Measurements from ENCODE around the gene IMMP1L. TPM values are rescaled to one million over a fixed set of nuclear protein-coding genes. Genes with fewer than 3 reads are reported as not detected.
A peak's percentile ranks its signal among the peaks of the same experiment; 100 is the strongest.

Gene IMMP1L
- total RNA-seq, 1 experiment from 2014 or later: 31.4 TPM

DNA sequence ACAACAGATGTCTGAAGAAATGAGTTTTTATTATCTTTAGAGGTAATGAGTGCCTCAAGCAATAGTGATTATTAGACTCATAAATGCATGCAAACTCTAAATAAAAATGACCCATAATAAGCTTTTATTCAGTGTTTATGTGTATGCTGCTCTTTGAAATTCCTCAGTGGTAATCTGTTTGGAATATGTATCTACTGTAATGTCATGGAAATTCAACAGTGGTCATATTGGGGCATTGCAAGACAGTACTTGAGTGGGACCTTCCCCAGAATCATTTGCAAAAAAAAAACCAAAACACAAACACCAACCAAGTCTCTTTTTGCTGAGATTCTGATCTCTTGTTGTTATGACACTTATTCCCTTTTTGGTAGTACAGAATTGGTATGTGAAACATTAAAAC lies 104.8 kb downstream of the IMMP1L start:
- H3F3A ChIP-seq (ENCODE audit: low read length, unreplicated experiment): no peaks in the 10 kb centered on the region
- ChIA-PET CTCF (no interaction called here), POLR2A (ENCODE audit: unreplicated experiment) (no interaction called here)
- 0 out of 2 replicates have a peak, but pooled peaks cover 5% of the 10 kb centered on the region for H3K4me1 ChIP-seq (ENCODE audit: insufficient read depth, low read length)
- no TSS peak for BruUV-seq (replicated peaks)
- no peaks in the 10 kb centered on the region for H3K9me3 ChIP-seq (ENCODE audit: low read length)
- no peaks in the 10 kb centered on the region for H3K9me2 ChIP-seq (replicated peaks; ENCODE audit: low read length)
- ATAC-seq (no peak), DNase-seq (no peak)
- no peaks in the 10 kb centered on the region for H3K36me3 ChIP-seq (ENCODE audit: low read depth, low read length)
- H3K4me2 ChIP-seq (ENCODE audit: low read length): no peak overlapping the region
- no peak overlapping the region for H3K4me3 ChIP-seq (ENCODE audit: low read length)
- no peaks in the 10 kb centered on the region for H4K20me1 ChIP-seq (ENCODE audit: low read length)
- no peak overlapping the region for H3K27ac ChIP-seq (ENCODE audit: low read length)
- TF ChIP-seq EZH2 (IDR thresholded peaks at IDR 0.05; ENCODE audit: low read length, unreplicated experiment): no peak
- TF ChIP-seq EZH2phosphoT487 (IDR thresholded peaks at IDR 0.05; ENCODE audit: borderline replicate concordance, low read length): no peak
- TF ChIP-seq, protein P1, sequence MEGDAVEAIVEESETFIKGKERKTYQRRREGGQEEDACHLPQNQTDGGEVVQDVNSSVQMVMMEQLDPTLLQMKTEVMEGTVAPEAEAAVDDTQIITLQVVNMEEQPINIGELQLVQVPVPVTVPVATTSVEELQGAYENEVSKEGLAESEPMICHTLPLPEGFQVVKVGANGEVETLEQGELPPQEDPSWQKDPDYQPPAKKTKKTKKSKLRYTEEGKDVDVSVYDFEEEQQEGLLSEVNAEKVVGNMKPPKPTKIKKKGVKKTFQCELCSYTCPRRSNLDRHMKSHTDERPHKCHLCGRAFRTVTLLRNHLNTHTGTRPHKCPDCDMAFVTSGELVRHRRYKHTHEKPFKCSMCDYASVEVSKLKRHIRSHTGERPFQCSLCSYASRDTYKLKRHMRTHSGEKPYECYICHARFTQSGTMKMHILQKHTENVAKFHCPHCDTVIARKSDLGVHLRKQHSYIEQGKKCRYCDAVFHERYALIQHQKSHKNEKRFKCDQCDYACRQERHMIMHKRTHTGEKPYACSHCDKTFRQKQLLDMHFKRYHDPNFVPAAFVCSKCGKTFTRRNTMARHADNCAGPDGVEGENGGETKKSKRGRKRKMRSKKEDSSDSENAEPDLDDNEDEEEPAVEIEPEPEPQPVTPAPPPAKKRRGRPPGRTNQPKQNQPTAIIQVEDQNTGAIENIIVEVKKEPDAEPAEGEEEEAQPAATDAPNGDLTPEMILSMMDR (conservative IDR thresholded peaks at IDR 0.05; ENCODE audit: low read depth, low read length): no peak
- no peaks in the 10 kb centered on the region for H3K27me3 ChIP-seq (ENCODE audit: low read length)
- H3K9ac ChIP-seq (ENCODE audit: low read length): no peak overlapping the region
- intact Hi-C loops (cut with micrococcal nuclease): no loop called here
- H2AFZ ChIP-seq (ENCODE audit: low read length): no peak overlapping the region
- H3K79me2 ChIP-seq (ENCODE audit: low read length): no peaks in the 10 kb centered on the region

DNA sequence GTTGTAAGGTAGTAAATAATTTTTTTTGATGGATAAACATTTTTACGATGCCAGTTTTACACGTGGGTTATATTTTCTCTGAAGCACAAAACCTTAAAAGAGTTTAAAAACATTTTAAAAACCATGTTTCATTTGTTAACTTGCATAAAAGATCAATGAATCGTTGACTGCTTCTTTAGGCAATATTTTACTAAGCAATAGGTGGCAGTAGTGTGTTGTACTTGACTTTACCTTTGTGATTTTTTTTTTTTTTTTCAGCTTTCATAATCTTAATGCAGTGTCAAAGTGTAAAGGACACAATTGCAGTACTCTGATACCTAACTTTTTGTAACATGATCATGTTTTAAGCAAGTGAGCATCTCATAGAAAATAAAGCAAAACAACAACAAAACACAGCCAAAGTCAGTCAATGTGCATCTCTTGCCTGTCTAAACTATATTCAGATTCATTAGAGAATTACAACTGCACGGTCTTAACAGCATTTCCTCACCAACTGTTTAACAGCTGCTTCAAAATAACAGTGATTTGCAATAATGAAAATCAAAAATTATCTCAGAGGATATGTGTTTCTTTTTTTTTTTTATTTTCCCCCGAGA lies 112.1 kb downstream of the IMMP1L start:
- POLR2A ChIA-PET (ENCODE audit: unreplicated experiment): interaction anchor here (0.7 kb wide), 1 partner anchor 28 kb away, joined by 5 read pairs; the partner anchor contains the start of genes DCDC1 and DNAJC24
- H3K4me1 ChIP-seq (ENCODE audit: insufficient read depth, low read length): no peaks in the 10 kb centered on the region
- no peaks in the 10 kb centered on the region for H3K27me3 ChIP-seq (ENCODE audit: low read length)
- H3K9ac ChIP-seq (ENCODE audit: low read length): no peak overlapping the region
- no peaks in the 10 kb centered on the region for H3K9me2 ChIP-seq (replicated peaks; ENCODE audit: low read length)
- H4K20me1 ChIP-seq (ENCODE audit: low read length): no peaks in the 10 kb centered on the region
- no TSS peak for BruUV-seq (replicated peaks)
- no peaks in the 10 kb centered on the region for H3K79me2 ChIP-seq (ENCODE audit: low read length)
- H2AFZ ChIP-seq (ENCODE audit: low read length): no peak overlapping the region
- CTCF ChIA-PET: no interaction called here
- no peaks in the 10 kb centered on the region for H3F3A ChIP-seq (ENCODE audit: low read length, unreplicated experiment)
- no peak overlapping the region for H3K27ac ChIP-seq (ENCODE audit: low read length)
- no peaks in the 10 kb centered on the region for H3K9me3 ChIP-seq (ENCODE audit: low read length)
- H3K4me2 ChIP-seq (ENCODE audit: low read length): no peak overlapping the region
- DNase-seq (peak; percentile 56), ATAC-seq (no peak)
- H3K36me3 ChIP-seq (ENCODE audit: low read depth, low read length): no peaks in the 10 kb centered on the region
- TF ChIP-seq EZH2phosphoT487 (IDR thresholded peaks at IDR 0.05; ENCODE audit: borderline replicate concordance, low read length): no peak
- no peak for TF ChIP-seq EZH2 (IDR thresholded peaks at IDR 0.05; ENCODE audit: low read length, unreplicated experiment)
- TF ChIP-seq, protein P1 (conservative IDR thresholded peaks at IDR 0.05; ENCODE audit: low read depth, low read length): peak; percentile 75
- H3K4me3 ChIP-seq (ENCODE audit: low read length): no peak overlapping the region
- intact Hi-C loops (cut with micrococcal nuclease): loop anchor here (2.0 to 10.0 kb wide), 8 partner anchors 40 to 777 kb away; no protein-coding TSS in a partner anchor

DNA sequence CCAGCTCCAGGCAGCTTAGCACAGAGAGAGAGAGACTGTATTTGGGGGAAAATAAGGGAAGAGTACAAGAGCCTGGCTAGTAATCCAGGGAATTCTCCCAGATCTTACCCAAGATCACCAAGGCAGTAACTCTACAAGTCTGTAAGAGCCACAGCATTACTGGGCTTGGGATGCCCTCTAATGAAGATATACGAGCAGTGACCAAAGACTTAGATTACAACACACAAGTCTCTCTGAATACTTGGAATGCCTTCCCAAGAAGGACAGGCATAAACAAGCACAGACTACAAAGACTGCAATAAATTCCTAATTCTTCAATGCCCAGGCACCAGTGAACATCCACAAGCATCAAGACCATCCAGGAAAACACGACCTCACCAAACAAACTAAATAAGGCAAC lies 122.0 kb downstream of the IMMP1L start:
- Histone ChIP-seq H3K9ac (ENCODE audit: low read length) (no peak overlapping the region), H3K4me3 (ENCODE audit: low read length) (no peak overlapping the region), H3K36me3 (ENCODE audit: low read depth, low read length) (no peaks in the 10 kb centered on the region), H3K9me2 (replicated peaks; ENCODE audit: low read length) (no peaks in the 10 kb centered on the region), H3K4me2 (ENCODE audit: low read length) (no peak overlapping the region), H3K9me3 (ENCODE audit: low read length) (no peaks in the 10 kb centered on the region), H2AFZ (ENCODE audit: low read length) (no peak overlapping the region), H3K4me1 (ENCODE audit: insufficient read depth, low read length) (no peaks in the 10 kb centered on the region), H4K20me1 (ENCODE audit: low read length) (no peaks in the 10 kb centered on the region), H3K79me2 (ENCODE audit: low read length) (no peaks in the 10 kb centered on the region), H3K27ac (ENCODE audit: low read length) (no peak overlapping the region), H3K27me3 (ENCODE audit: low read length) (no peaks in the 10 kb centered on the region), H3F3A (ENCODE audit: low read length, unreplicated experiment) (no peaks in the 10 kb centered on the region)
- CTCF ChIA-PET: no interaction called here
- POLR2A ChIA-PET (ENCODE audit: unreplicated experiment): no interaction called here
- intact Hi-C loops (cut with micrococcal nuclease): no loop called here
- TF ChIP-seq, protein P1 (conservative IDR thresholded peaks at IDR 0.05; ENCODE audit: low read depth, low read length): no peak
- TF ChIP-seq EZH2phosphoT487 (IDR thresholded peaks at IDR 0.05; ENCODE audit: borderline replicate concordance, low read length) (no peak), EZH2 (IDR thresholded peaks at IDR 0.05; ENCODE audit: low read length, unreplicated experiment) (no peak)
- no TSS peak for BruUV-seq (replicated peaks)
- ATAC-seq: no peak
- no peak for DNase-seq
